Activated naive CD4-positive, alpha-beta T cell treated with Interleukin-2 at 50 U/mL for 16 hours (primary cell): ENCODE data around the gene ITPRID2.

Experiments
- DNase-seq: peaks from one replicate; pipeline ENCODE4 v3.0.0-alpha.2; 2020

Gene ITPRID2

GRCh38 chr2:181970160-181970794, 78.7 kb downstream of the ITPRID2 start:
- no peak for DNase-seq

GRCh38 chr2:181971032-181971431, 79.5 kb downstream of the ITPRID2 start:
- no peak for DNase-seq

DNA sequence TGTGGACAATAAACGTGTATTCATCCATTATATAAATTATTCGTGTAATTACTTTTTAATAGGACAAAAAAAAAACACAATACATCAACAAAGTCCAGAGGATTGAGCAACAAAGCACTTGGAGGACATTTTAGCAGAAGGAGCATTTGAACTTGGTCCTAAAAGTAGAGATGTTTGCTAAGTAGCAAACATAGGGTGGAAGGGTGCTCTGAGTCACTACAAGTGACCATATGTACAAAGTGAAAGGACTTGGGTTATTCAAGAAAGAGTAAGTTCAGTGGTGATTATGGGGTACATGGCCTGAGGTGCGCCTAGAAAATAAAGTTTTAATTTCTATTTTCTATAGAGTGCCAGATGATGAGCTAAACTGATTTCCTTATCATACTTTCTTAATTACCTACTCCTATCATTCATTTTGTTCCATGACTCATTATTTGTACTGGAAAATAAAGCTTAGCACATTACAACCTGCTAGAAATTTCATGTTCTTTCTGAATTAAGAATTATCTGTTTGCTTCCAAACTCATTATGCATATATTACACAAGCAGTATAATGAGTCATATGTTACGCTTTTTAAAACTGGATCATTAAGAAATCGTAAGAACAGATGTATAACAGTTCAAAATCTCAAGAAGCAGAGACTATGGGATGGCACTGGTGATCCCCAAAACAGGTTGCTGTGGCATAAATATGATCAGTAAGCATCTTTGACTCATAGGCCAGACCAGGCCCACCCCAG, 81.1 kb downstream of the ITPRID2 start:
- no peak for DNase-seq

DNA sequence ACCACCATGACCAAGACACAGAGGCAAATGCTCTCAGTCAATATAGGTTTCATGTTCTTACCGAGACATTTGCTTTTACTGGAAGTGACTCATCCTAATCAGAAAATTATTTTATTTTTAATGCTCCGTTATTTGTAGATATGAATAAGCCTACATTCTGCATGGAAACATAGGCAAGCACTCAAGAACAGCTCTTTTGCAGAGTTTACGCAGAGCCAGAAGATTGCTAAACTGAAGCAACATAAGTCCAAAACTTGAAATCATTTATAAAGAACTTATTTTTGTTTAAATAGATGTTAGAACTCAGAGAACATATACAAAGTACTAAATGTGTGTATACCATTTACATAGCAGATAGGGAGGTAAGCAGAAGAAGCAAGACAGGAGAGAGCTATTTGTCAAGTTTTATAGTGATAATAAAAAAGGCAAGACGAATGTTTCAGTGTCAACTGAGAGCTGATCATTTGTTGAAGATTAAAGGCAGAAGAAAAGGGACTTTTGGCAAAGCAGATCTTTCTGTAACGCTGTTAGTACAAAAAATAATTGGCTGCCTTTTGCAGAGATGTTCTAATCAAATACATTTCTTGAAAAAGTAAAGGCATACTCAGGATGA, 81.7 kb downstream of the ITPRID2 start:
- DNase-seq, result no peak

DNA sequence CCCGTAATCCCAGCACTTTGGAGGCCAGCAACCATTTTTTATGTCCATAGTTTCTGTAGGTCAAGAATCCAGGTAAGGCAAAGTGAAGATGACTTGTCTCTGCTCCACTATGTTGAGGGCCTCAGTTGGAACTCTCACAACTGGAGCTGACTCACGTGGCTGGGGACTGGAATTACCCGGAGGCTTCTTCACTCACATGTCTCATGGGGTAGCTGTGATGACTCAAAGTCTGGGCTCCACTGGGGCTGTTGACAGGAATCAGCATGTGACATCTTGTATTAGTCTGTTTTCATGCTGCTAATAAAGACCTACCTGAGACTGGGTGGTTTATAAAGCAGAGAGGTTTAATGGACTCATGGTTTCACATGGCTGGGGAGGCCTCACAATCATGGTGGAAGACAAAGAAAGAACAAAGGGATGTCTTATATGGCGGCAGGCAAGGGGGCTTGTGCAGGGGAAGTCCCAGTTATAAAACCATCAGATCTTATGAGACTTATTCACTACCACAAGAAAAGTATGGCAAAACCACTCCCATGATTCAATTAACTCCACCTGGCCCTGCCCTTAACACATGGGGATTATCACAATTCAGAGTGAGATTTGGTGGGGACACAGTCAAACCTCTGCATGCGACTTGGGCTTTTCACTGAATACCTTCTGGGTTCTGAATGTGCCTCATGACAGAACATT, 86.3 kb downstream of the ITPRID2 start:
- DNase-seq, result peak; percentile 11

DNA sequence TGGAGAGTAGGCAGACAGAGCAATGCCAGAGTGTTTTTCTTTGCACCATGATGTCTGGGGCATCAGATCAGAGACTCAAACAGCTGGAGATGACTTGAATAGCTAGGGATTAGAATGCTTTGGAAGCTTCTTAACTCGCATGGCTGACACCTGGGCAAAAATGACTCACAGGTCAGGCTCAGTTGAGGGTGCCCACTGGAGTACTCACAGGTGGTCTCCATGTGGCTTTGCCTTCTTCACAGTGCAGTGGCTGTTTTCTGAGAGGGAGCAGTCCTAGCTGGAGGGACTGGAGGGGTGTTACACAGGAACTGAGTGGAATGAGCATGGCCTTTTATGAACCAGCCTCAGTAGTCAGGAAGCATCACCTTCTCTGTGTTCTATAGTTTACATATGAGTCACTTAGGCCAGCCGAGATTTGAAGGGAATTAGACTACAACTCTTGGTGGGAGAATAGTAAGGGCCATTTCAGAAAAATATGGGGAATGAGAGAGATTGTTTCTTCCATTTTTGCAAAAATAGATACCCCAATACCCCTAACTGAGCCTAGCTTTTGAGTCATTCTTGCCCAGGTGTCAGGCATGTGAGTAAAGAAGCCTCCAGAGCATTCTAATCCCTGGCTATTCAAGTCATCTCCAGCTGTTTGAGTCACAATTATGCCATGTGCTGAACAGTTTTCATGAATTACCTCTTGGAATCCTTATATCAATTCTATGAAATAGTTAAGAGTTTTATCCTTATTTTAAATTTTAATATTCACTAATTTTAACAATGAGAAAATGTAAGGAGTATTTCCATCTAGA, 87.0 kb downstream of the ITPRID2 start:
- no peak for DNase-seq
